ENCODE data around the gene ARHGEF2. TPM values are rescaled to one million over a fixed set of nuclear protein-coding genes. Genes with fewer than 3 reads are reported as not detected.
A peak's percentile ranks its signal among the peaks of the same experiment; 100 is the strongest.

Gene ARHGEF2
- polyA plus RNA-seq, 1 of the 3 experiments (the other 2 are of a cell fraction), result 50.8 TPM

GRCh38 chr1:155984341-155984740, 6.0 kb upstream of the ARHGEF2 start:
- POLR2A ChIA-PET, result interaction anchor here (0.6 to 1.5 kb wide), 2 partner anchors 50 to 70 kb away, joined by 3 to 6 read pairs; partner anchors contain the start of gene KHDC4
- H3K27ac ChIP-seq (ENCODE audit: low read depth in 2 of 2, low read length in 1 of 2), result peak overlapping the region in 1 of 2 experiments; percentile 93; a peak in 2 of 4 replicates
- 94% methylated on average over 7 of the region's 7 CpGs for WGBS (ENCODE audit: low lambda C conversion rate)

More at GRCh38 chr1:155984341-155984740, 6.0 kb upstream of the ARHGEF2 start:
- Histone ChIP-seq H3K27me3 (ENCODE audit: insufficient read depth) (no peaks in the 10 kb centered on the region), H2AFZ (ENCODE audit: low read depth) (no peak overlapping the region), H3K36me3 (replicated peaks in 1 of 2; ENCODE audit: control insufficient read depth in 1 of 2, insufficient read depth in 2 of 2, low read length in 1 of 2) (no peaks in the 10 kb centered on the region), H3K4me1 (ENCODE audit: control insufficient read depth in 1 of 2, insufficient read depth in 2 of 2, low read depth in 1 of 2, low read length in 1 of 2) (peaks cover 4 to 42% of the 10 kb centered on the region in 2 experiments; a peak in 3 of 4 replicates), H3K9me2 (no peaks in the 10 kb centered on the region), H3K4me2 (no peak overlapping the region), H3K4me3 (ENCODE audit: low read depth in 2 of 2, low read length in 1 of 2) (no peak overlapping the region), H3K9me3 (no peaks in the 10 kb centered on the region), H3K79me2 (ENCODE audit: insufficient read depth) (peaks cover 32% of the 10 kb centered on the region), H3K9ac (no peak overlapping the region), H3F3A (replicated peaks; ENCODE audit: insufficient read depth) (peaks cover 21% of the 10 kb centered on the region), H4K20me1 (ENCODE audit: insufficient read depth) (no peaks in the 10 kb centered on the region)
- TF ChIP-seq TAF1 (IDR thresholded peaks at IDR 0.05; ENCODE audit: borderline replicate concordance, low read depth, low read length) (no peak), ZBTB33 (IDR thresholded peaks at IDR 0.05; ENCODE audit: borderline replicate concordance, low read depth) (no peak), MAX (IDR thresholded peaks at IDR 0.05; ENCODE audit: low read depth) (no peak), REST (IDR thresholded peaks at IDR 0.05; ENCODE audit: low read depth, low read length) (no peak), RFX5 (IDR thresholded peaks at IDR 0.05; ENCODE audit: low read length) (no peak), USF1 (IDR thresholded peaks at IDR 0.05; ENCODE audit: borderline replicate concordance, low read depth) (no peak), RCOR1 (IDR thresholded peaks at IDR 0.05; ENCODE audit: low read length) (no peak), SIN3A (IDR thresholded peaks at IDR 0.05; ENCODE audit: borderline replicate concordance, low read depth, low read length) (no peak), TCF12 (IDR thresholded peaks at IDR 0.05) (no peak), EP300 (IDR thresholded peaks at IDR 0.05; ENCODE audit: borderline replicate concordance in 1 of 2, low read depth in 1 of 2, low read length in 1 of 2) (no peak)
- TF ChIP-seq, protein P1, sequence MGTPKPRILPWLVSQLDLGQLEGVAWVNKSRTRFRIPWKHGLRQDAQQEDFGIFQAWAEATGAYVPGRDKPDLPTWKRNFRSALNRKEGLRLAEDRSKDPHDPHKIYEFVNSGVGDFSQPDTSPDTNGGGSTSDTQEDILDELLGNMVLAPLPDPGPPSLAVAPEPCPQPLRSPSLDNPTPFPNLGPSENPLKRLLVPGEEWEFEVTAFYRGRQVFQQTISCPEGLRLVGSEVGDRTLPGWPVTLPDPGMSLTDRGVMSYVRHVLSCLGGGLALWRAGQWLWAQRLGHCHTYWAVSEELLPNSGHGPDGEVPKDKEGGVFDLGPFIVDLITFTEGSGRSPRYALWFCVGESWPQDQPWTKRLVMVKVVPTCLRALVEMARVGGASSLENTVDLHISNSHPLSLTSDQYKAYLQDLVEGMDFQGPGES (IDR thresholded peaks at IDR 0.05; ENCODE audit: low read depth, low read length), result no peak
- CTCF ChIA-PET, result interaction anchor here (0.5 to 6.5 kb wide), 4 partner anchors 46 to 86 kb away, joined by 3 to 41 read pairs (median 6); no protein-coding TSS in a partner anchor
- no peak for DNase-seq

Data from SK-N-SH (cell line).